ENCODE results near the gene PTPRG. TPM values are rescaled to one million over a fixed set of nuclear protein-coding genes. Genes with fewer than 3 reads are reported as not detected.

PTPRG gene
- total and polyA plus RNA-seq, 10 of the 15 experiments (the other 5 are each of a cell fraction or from before 2014, with no cell fraction given) = 0.29 to 20.7 (median 1.4) TPM

DNA sequence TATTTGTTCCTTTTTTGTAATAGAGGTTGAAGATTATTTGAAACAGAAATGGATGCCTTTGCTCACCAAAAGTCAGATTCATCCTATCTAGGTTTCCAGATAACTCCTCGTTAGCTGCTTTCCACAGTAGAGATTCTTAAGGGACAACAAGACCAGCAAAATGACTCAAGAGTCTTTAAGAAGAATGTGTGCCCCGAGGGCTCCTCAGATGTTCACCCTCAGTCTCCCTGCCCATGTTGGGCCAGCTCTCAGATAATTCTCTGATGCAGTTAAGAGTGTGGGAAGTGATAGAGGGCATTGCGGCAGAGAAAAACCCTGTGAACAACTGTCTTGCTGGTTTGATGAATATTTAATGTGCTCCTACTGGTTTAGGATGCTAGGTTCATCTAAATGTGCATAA lies 251.1 kb downstream of the PTPRG start (continued):
- TF ChIP-seq, protein P1, sequence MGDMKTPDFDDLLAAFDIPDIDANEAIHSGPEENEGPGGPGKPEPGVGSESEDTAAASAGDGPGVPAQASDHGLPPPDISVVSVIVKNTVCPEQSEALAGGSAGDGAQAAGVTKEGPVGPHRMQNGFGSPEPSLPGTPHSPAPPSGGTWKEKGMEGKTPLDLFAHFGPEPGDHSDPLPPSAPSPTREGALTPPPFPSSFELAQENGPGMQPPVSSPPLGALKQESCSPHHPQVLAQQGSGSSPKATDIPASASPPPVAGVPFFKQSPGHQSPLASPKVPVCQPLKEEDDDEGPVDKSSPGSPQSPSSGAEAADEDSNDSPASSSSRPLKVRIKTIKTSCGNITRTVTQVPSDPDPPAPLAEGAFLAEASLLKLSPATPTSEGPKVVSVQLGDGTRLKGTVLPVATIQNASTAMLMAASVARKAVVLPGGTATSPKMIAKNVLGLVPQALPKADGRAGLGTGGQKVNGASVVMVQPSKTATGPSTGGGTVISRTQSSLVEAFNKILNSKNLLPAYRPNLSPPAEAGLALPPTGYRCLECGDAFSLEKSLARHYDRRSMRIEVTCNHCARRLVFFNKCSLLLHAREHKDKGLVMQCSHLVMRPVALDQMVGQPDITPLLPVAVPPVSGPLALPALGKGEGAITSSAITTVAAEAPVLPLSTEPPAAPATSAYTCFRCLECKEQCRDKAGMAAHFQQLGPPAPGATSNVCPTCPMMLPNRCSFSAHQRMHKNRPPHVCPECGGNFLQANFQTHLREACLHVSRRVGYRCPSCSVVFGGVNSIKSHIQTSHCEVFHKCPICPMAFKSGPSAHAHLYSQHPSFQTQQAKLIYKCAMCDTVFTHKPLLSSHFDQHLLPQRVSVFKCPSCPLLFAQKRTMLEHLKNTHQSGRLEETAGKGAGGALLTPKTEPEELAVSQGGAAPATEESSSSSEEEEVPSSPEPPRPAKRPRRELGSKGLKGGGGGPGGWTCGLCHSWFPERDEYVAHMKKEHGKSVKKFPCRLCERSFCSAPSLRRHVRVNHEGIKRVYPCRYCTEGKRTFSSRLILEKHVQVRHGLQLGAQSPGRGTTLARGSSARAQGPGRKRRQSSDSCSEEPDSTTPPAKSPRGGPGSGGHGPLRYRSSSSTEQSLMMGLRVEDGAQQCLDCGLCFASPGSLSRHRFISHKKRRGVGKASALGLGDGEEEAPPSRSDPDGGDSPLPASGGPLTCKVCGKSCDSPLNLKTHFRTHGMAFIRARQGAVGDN (IDR thresholded peaks at IDR 0.05) = no peak
- no peak for TF ChIP-seq PAX5 (IDR thresholded peaks at IDR 0.05; ENCODE audit: borderline replicate concordance, low read depth, low read length)
- TF ChIP-seq MTA2 (IDR thresholded peaks at IDR 0.05; ENCODE audit: low read depth) = no peak

DNA sequence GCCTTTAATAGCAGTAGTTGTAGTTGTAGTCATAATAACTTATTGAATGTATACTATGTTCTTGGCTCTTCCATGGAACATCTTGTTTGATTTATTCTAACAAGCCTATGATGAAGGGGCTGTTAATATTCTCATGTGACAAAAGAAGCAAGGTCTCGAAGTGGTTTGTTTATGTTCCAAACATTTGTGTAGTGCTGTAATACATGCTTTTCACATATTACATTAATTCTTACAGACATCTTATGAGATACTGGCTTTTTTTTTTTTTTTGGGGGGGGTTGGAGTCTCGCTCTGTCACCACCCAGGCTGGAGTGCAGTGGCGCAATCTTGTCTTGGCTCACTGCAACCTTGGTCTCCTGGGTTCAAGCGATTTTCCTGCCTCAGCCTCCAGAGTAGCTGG lies 252.3 kb downstream of the PTPRG start:
- H3K27ac ChIP-seq (ENCODE audit: control insufficient read depth, insufficient read depth) = no peak overlapping the region
- in situ Hi-C loops (cut with MboI) = no loop called here
- no peak for FAIRE-seq
- no peaks in the 10 kb centered on the region for H3K79me2 ChIP-seq (ENCODE audit: control insufficient read depth, insufficient read depth, low read length)
- intact Hi-C loops (cut with micrococcal nuclease; ENCODE audit: unreplicated experiment) = no loop called here
- H3K4me2 ChIP-seq (ENCODE audit: control insufficient read depth, insufficient read depth) = no peak overlapping the region
- no peaks in the 10 kb centered on the region for H3K4me1 ChIP-seq (ENCODE audit: control insufficient read depth, insufficient read depth, low read length)
- no peaks in the 10 kb centered on the region for H3K36me3 ChIP-seq (ENCODE audit: control insufficient read depth in 2 of 2, insufficient read depth in 2 of 2, low read length in 1 of 2)
- POLR2A ChIA-PET = interaction anchor here (0.9 to 1.9 kb wide), 5 partner anchors 8 to 235 kb away, joined by 3 to 5 read pairs (median 4); no protein-coding TSS in a partner anchor
- H3K4me3 ChIP-seq = no peak overlapping the region
- no TSS peak for BruUV-seq (replicated peaks)
- SMC1A ChIA-PET (ENCODE audit: uncharacterized antibody, unreplicated experiment) = interaction anchor here (1.0 to 1.9 kb wide), 14 partner anchors 11 to 257 kb away, joined by 3 to 8 read pairs (median 4); no protein-coding TSS in a partner anchor
- no peak overlapping the region for H3K9ac ChIP-seq (ENCODE audit: control insufficient read depth, insufficient read depth, low read length)
- CTCF ChIA-PET = interaction anchor here (0.6 to 1.5 kb wide), 8 partner anchors 8 to 375 kb away, joined by 3 to 8 read pairs (median 4); no protein-coding TSS in a partner anchor
- no peak for ATAC-seq
- DNase-seq (ENCODE audit: low read depth, low spot score) = no peak
- 35% methylated on average over 3 of the region's 4 CpGs for WGBS (ENCODE audit: insufficient coverage, insufficient replicate concordance, low lambda C conversion rate, missing lambda C conversion rate)
- H3K27me3 ChIP-seq (replicated peaks in 1 of 2; ENCODE audit: control insufficient read depth in 2 of 2, insufficient read depth in 2 of 2, low read length in 1 of 2) = no peaks in the 10 kb centered on the region
- H4K20me1 ChIP-seq (ENCODE audit: control insufficient read depth, insufficient read depth) = no peaks in the 10 kb centered on the region
- H2AFZ ChIP-seq (ENCODE audit: control insufficient read depth, low read depth, low read length) = no peak overlapping the region
- RAD21 ChIA-PET (ENCODE audit: unreplicated experiment) = interaction anchor here (0.7 to 1.1 kb wide), 3 partner anchors 11 to 44 kb away, joined by 3 to 4 read pairs (median 3); no protein-coding TSS in a partner anchor
- no peaks in the 10 kb centered on the region for H3K9me3 ChIP-seq (replicated peaks; ENCODE audit: control insufficient read depth, insufficient read depth, low read length)
- no peak for TF ChIP-seq SIN3A (IDR thresholded peaks at IDR 0.05; ENCODE audit: low read depth, low read length)
- no peak for TF ChIP-seq SUPT20H (IDR thresholded peaks at IDR 0.05; ENCODE audit: borderline replicate concordance, control insufficient read depth, low read depth, low read length)
- TF ChIP-seq CHD1 (IDR thresholded peaks at IDR 0.05; ENCODE audit: low read depth, low read length) = no peak
- TF ChIP-seq CEBPB (IDR thresholded peaks at IDR 0.05; ENCODE audit: borderline replicate concordance in 1 of 2, low read depth in 2 of 2, low read length in 2 of 2) = no peak
- TF ChIP-seq, protein P2, sequence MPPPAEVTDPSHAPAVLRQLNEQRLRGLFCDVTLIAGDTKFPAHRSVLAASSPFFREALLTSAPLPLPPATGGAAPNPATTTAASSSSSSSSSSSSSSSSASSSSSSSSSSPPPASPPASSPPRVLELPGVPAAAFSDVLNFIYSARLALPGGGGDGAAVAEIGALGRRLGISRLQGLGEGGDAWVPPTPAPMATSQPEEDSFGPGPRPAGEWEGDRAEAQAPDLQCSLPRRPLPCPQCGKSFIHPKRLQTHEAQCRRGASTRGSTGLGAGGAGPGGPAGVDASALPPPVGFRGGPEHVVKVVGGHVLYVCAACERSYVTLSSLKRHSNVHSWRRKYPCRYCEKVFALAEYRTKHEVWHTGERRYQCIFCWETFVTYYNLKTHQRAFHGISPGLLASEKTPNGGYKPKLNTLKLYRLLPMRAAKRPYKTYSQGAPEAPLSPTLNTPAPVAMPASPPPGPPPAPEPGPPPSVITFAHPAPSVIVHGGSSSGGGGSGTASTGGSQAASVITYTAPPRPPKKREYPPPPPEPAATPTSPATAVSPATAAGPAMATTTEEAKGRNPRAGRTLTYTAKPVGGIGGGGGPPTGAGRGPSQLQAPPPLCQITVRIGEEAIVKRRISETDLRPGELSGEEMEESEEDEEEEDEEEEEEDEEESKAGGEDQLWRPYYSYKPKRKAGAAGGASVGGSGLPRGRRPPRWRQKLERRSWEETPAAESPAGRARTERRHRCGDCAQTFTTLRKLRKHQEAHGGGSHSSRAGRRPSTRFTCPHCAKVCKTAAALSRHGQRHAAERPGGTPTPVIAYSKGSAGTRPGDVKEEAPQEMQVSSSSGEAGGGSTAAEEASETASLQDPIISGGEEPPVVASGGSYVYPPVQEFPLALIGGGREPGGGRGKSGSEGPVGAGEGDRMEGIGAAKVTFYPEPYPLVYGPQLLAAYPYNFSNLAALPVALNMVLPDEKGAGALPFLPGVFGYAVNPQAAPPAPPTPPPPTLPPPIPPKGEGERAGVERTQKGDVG (CRISPR knock-in tag; IDR thresholded peaks at IDR 0.05) = no peak
- TF ChIP-seq SMAD5 (IDR thresholded peaks at IDR 0.05; ENCODE audit: low read depth) = no peak
- TF ChIP-seq, protein P3, sequence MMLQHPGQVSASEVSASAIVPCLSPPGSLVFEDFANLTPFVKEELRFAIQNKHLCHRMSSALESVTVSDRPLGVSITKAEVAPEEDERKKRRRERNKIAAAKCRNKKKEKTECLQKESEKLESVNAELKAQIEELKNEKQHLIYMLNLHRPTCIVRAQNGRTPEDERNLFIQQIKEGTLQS (IDR thresholded peaks at IDR 0.05; ENCODE audit: borderline replicate concordance, extremely low read depth, low read depth, low read length) = no peak
- TF ChIP-seq SRF (IDR thresholded peaks at IDR 0.05; ENCODE audit: low read depth in 2 of 2, low read length in 2 of 2) = no peak
- TF ChIP-seq, protein P4, sequence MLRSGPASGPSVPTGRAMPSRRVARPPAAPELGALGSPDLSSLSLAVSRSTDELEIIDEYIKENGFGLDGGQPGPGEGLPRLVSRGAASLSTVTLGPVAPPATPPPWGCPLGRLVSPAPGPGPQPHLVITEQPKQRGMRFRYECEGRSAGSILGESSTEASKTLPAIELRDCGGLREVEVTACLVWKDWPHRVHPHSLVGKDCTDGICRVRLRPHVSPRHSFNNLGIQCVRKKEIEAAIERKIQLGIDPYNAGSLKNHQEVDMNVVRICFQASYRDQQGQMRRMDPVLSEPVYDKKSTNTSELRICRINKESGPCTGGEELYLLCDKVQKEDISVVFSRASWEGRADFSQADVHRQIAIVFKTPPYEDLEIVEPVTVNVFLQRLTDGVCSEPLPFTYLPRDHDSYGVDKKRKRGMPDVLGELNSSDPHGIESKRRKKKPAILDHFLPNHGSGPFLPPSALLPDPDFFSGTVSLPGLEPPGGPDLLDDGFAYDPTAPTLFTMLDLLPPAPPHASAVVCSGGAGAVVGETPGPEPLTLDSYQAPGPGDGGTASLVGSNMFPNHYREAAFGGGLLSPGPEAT (IDR thresholded peaks at IDR 0.05; ENCODE audit: low read depth) = no peak
- no peak for TF ChIP-seq CBX5 (IDR thresholded peaks at IDR 0.05; ENCODE audit: low read depth)
